ENCODE results near the gene FAM219A.
"Not testable (repeated sequence)": the region's sequence is repeated elsewhere in the genome, so short reads cannot be mapped to it uniquely, and the experiment has no call there.

The FAM219A gene

DNA sequence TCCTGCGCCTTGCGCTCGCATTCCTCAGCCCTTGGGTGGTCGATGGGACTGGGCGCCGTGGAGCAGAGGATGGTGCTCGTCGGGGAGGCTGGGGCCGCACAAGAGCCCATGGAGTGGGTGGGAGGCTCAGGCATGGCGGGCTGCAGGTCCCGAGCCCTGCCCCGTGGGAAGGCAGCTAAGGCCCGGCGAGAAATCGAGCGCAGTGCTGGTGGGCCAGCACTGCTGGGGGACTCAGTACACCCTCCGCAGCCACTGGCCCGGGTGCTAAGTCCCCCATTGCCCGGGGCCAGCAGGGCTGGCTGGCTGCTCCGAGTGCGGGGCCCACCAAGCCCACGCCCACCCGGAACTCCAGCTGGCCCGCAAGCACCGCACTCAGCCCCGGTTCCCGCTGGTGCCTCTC lies 24.4 kb upstream of the FAM219A start:
- not testable (repeated sequence) for DNase-seq (ENCODE audit: low read depth)

- not testable (repeated sequence) for DNase-seq (ENCODE audit: low read depth)
Measured at GRCh38 chr9:34481620-34482019, 23.2 kb upstream of the FAM219A start.

GRCh38 chr9:34479431-34479866 lies 21.1 kb upstream of the FAM219A start:
- DNase-seq (ENCODE audit: low read depth) = no peak

DNA sequence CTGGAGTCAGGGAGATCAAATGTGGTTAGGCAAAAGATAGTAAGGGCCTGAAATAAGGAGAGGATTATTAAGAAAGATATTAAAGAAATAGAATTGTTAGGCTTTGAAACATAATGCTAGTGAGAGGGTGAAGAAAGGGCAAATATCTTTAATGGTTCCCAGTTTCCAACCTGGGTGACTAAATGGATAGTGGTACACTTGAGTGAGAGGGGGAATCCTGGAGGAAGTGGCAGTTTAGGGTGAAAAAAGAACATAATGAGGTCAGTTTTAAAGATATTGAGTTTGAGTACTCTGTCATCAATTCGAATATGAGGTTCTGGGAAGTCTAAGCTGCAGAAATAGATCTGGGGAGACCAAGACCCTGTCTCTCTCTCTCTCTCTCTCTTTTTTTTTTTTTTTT lies 19.2 kb upstream of the FAM219A start:
- DNase-seq (ENCODE audit: low read depth) = no peak

DNA sequence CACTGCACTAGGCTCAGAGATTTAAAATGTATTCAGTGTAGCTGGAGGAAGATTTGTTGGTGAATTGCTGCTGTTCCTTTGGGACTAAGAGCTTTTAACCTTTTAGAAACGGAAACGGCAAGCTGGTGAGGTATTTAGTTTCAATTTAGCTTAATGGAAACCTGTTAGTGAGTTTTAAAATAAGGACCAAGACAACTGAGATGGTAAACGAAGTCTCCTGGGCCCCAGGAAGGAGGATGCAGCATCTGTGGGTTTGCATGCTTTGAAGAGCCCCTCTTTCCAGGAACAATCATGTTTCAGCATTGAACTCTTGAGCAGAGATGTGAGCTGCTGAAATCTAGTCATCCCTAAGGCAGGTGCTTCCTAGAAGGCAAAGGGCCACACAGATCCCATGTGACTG lies 16.7 kb upstream of the FAM219A start:
- DNase-seq (ENCODE audit: low read depth) = no peak

DNA sequence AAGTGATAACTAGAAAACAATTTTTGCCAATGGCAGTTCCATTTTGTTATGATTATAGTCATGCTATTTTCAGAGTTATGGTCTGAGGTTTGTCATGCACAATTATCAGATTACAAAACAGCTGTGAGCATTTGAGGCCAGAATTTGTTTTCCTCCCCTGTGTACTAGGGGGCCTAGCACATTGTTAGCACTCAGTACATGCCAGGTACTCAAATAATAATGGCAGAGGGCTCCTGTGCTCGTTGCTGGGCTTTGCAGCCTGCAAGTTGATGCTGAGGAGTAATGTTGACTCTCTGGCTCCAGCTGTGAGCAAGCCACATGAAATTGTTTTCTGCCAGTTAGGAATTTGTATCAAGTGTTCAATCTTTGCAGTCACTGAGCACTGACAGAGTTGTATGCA lies 7.1 kb upstream of the FAM219A start:
- DNase-seq (ENCODE audit: low read depth) = no peak

- DNase-seq (ENCODE audit: low read depth) = no peak
Measured at GRCh38 chr9:34464571-34464970, 6.2 kb upstream of the FAM219A start.

- no peak for DNase-seq (ENCODE audit: low read depth)
Measured at GRCh38 chr9:34463901-34464232, 5.5 kb upstream of the FAM219A start.

DNA sequence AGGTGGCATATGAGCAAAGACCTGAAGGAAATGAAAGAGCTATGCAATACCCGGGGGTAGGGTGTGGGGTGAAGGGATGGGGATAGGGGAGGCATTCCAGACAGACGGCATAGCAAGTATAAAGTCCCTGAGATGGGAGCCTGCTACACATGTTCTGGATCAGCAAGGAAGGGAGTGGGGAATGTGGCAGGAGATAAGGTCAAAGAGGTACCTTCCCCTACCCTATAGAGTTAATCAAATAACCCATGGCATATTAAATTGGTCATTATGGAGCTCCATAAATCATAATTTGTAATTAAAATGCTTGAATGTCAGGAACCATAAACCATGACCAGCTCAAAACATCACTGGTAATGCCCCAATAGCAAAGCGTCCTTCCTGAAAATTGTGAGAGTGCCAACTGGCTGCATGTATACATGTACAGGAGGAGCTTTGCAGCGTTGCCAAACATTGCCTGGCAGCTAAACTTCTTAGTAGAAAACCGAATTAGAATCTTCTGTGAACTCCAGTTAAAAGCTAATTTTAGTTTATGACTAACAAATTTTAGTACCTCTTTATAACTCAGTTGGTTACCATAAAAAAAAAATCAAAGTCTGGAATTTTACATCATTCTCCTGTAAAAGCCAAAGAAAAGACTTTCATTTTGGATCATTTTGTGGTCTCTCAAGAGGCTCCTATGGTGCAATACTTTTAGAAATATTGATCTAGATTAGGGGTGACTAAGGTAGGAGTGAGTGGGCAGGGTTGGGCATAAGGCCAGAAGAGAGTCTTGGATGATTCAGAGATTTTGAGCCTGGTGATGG lies 4.9 kb upstream of the FAM219A start:
- peak; percentile 20 for DNase-seq (ENCODE audit: low read depth)

DNA sequence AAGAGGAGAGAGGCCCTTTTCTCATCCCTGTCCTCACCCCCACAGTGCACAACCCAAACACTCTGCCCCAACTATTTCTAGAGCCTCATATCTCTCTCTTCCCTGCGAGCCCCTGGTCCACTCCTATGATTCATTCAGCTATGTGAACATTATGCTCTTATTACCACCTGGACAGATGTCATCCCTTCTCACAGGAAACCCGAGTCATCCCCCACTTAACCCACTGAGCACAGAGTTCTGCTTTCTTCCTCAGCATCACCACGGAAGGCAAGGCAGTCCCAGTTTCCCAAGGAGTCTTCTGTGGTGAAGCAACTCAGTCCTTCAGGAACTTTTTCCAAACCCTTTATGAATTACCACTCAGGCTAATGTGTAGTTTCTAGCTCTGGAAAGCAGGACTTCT lies 1.6 kb upstream of the FAM219A start:
- DNase-seq (ENCODE audit: low read depth) = no peak

DNA sequence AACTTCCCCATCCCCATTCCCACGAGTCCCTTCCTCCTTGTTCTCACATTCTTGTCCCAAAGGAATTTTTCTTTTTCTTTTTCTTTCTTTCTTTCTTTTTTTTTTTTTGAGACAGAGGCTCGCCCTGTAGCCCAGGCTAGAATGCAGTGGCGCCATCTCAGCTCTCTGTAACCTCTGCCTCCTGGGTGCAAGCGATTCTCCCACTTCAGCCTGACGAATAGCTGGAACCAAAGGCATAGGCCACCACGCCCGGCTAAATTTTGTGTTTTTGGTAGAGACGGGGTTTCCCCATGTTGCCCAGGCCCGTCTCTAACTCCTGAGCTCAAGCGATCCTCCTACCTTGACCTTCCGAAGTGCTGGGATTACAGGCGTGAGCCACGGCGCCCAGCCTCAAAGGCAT lies 986 bp upstream of the FAM219A start:
- no peak for DNase-seq (ENCODE audit: low read depth)

- DNase-seq (ENCODE audit: low read depth) = no peak
Measured at GRCh38 chr9:34458959-34459340, 580 bp upstream of the FAM219A start.

DNA sequence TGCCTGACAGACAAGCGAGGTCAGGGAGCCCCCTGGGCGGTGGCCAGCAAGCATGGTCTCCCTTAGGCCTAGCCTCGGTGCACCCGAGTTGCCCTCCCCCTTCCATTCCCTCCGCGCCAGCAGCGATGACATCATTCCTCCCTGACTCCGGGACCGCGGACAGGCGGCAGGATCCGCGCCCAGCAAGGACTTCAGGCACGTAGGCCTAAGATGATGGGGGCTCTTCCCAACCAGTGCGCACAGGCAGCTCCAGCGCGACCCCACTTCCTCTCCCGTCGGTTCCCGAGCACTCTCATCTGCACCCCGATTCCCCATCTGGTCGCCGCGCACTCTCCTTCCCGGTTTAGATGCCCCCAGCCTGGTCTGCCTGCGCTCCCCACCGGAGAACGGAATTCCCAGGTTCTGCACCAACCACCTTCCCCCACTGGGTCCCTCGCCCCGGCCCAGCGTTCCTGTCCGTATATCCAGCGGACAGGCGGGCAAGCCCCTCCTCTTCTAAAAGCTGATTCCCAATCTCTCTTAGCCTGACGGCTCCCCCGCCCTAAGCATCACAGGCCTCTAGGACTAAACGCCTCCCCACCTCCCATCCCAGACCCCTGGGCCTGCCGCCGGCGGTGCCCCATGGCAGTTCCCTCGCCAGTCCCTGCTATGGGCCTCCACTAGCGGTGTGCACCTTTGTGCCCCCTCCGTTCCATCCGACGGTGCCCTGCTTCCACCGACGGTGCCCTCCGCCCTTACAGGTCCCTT lies 931 bp downstream of the FAM219A start:
- DNase-seq (ENCODE audit: low read depth) = no peak

GRCh38 chr9:34456746-34457145 lies 1.6 kb downstream of the FAM219A start:
- no peak for DNase-seq (ENCODE audit: low read depth)

DNA sequence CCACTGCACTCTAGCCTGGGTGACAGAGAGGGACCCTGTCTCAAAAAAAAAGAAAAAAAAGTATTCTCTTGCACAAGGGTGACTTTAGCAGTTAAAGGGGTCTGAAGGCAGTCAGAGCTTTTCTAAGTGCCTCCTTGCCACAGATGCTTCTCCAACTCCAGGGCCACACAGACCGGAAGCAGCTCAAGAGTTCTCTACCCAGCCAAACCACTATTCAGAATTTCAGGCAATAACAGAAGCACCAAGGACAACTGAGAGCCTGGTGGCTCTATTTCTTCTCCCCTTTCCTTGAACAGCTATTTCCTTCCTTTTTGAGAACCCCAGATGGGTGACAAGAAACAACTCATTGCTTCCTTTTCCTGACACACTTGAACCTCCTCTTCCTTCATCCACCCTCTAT lies 2.2 kb downstream of the FAM219A start:
- DNase-seq (ENCODE audit: low read depth) = no peak

GRCh38 chr9:34454571-34455065 lies 3.8 kb downstream of the FAM219A start:
- DNase-seq (ENCODE audit: low read depth) = no peak

DNA sequence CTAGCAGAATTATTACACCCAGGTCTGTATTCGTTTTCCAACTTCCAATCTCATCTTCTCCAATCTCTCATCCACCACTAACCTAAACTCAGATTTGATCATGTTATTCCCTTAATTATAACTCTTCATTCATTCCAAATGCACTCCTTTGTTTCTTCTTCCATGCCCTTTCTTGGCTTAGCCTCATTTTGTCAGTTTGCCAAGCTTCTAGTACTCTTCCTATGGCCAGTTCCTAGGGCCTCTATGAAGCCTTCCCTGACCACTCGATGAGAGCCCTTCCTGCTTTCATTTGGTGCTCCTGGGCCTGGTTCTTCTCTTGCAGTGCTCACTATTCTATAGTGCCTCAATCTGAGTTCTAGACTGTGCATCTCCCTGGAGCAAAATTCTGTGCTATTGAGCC lies 5.8 kb downstream of the FAM219A start:
- DNase-seq (ENCODE audit: low read depth) = no peak

DNA sequence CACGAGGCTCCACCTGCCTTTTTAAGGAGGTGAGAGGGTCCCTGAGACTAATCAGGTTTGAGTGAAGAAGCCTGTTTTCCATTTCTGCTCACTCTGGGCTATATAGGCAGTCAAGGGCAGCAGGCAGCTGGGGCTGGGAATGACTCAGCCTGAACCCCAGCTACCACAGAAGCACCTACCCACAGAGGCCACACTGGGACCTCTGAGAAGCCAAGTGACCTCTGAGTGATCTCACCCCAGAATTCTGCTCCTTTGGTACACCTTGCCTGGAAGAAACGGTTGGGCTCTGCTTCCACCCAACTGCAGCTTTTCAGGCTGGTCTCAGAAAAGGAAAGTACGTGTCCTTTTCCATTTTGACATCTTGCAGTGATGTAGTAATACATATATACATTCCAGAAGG lies 6.8 kb downstream of the FAM219A start:
- no peak for DNase-seq (ENCODE audit: low read depth)

DNA sequence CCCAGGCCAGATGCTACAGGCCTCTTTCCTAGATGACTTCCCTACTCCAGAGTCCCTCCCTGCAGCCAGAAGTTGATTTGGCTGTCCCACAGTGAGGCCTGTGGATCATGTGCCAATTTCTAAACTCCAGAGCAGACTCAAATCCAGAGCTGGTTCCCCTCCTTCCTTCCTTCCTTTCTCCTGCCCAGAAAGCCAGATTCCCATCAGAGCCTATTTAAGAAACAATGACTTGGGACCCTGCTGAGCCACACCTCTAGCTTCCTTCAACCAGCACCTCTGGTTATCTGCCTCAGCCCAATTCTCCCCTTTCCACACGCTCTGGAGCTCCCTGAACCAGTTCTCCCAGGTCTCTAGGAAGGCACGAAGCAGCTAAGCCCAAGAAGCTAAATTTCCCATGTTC lies 7.2 kb downstream of the FAM219A start:
- no peak for DNase-seq (ENCODE audit: low read depth)

GRCh38 chr9:34450644-34451043 lies 7.7 kb downstream of the FAM219A start:
- DNase-seq (ENCODE audit: low read depth) = no peak

DNA sequence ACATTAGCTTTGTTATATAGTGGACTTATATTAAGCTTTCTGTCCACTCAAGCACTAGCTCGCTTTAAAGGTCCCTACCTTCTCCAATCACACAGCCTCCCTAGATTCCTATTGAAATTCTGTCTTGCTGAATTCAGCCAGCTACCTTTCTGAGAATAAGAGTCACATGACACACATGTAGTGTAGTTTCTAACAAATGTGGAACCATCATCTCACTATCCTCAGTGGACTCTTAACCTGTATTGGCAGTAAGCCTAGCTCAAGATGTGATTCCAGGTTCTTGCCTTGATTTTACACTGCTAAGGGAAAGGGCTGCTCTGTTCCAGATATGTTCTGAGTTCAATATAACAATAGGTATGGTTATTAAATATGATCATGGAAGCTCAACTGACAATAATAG lies 11.4 kb downstream of the FAM219A start:
- no peak for DNase-seq (ENCODE audit: low read depth)

- DNase-seq (ENCODE audit: low read depth) = no peak
Measured at GRCh38 chr9:34446468-34446891, 11.9 kb downstream of the FAM219A start.

- no peak for DNase-seq (ENCODE audit: low read depth)
Measured at GRCh38 chr9:34443976-34444375, 14.4 kb downstream of the FAM219A start.

DNA sequence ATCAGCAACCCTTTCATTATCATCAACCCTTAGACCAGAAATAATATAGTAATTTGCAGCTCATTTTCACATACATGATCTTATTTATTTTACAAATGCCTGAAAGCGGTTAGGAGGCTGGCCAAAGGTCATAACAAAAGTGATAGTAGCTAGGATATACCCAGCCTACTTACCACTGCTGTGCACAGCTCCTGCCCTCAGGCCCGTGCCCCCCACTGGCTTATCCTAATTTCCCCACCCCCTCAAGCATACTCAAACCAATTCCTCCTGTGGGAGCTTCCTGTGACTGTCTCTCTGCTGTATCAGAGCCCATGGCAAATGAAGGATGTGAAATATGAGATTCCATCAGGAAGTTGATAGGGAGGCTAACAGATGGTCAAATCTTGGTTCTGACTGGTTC lies 14.8 kb downstream of the FAM219A start:
- no peak for DNase-seq (ENCODE audit: low read depth)

Measured in stimulated activated CD8-positive, alpha-beta memory T cell treated with anti-CD3 and anti-CD28 coated beads, Interleukin-4, amount 100 ng/mL, for 24 hours (primary cell).